ENCODE measurements around the gene TRABD2A.

Gene TRABD2A

DNA sequence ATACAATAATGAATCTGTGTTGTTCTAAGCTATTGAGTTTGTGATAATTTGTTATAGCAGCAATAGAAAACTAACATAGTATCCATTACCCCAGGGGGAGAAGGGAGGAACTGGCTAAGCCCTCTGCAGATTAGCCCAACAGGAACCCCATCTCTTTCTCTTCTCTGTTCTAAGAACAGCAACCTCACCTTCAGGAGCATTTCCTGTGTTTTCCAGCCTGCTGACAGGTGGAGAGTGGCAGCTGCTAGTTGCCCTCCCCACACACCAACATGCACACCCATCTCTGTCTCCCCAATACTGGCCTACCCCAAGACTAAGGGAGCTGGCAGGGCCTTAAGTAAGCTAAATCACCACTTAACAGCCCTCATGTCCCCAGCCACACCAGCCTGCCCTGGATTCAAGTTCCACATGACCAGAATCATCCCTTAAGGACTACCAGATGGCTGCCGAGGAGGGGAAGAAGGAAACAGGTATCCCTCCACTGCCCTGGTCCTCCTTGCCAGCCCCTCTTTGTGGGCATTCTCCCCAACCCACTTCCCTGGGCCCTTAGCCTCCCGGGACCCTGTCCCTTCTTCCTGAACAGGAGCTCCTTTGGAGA lies 52.8 kb downstream of the TRABD2A start:
- Histone ChIP-seq H3K4me3 (no peak overlapping the region), H3K27me3 (no peaks in the 10 kb centered on the region), H3K4me2 (no peak overlapping the region), H3K9me3 (peaks cover 14% of the 10 kb centered on the region; the same call in 1 of the 2 replicates), H3K36me3 (no peaks in the 10 kb centered on the region), H4K20me1 (no peaks in the 10 kb centered on the region), H3K27ac (no peak overlapping the region), H3K9ac (no peak overlapping the region), H3K4me1 (peaks cover 27% of the 10 kb centered on the region)
- no peak for TF ChIP-seq Cebpa-rat (IDR thresholded peaks at IDR 0.05)

DNA sequence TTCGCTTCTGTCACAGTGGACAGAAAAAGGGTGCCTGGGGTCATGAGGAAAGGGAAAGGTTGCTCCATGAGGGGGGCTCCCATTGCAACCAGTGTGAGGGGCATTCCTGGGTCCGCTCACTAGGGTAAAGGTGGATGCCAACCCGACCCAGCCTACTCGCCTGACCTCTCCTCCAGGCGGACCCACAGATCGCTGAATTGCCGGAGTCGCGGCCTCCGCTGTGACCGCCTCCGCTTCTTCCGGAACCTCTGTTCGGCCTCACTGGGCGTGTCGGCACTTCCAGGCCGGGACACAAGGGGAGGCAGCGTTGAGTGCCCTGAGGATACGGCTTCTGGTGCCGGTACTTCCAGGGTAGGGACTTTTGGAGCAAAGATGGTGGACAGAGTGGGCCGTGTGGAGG lies 57.1 kb downstream of the TRABD2A start:
- Histone ChIP-seq H3K4me3 (no peak overlapping the region), H3K4me2 (no peak overlapping the region), H3K4me1 (no peaks in the 10 kb centered on the region), H3K9me3 (peaks cover 5% of the 10 kb centered on the region; the same call in 1 of the 2 replicates), H3K27me3 (no peaks in the 10 kb centered on the region), H3K27ac (no peak overlapping the region), H4K20me1 (no peaks in the 10 kb centered on the region), H3K36me3 (no peaks in the 10 kb centered on the region), H3K9ac (no peak overlapping the region)
- no peak for TF ChIP-seq Cebpa-rat (IDR thresholded peaks at IDR 0.05)

DNA sequence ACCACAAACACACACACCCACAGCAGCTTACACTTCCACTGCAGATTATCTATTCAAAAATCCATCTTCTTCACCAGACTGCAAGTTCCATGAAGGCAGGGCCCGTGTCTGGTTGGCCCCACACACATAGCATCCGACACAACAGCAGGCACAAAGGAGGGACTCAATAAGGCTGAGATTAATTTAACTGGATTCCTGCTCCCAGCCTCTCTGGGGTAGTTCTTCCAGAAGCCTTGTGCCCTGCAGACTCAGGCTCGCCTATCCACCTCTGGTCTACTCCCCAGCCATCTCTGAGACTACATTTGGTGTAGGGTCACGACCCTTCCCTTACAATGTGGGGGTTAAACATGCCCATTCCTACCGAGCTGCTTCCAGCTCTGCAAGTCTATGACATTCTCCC lies 57.7 kb downstream of the TRABD2A start:
- H3K27ac ChIP-seq, result no peak overlapping the region
- no peak overlapping the region for H3K9ac ChIP-seq
- H3K4me3 ChIP-seq, result no peak overlapping the region
- TF ChIP-seq Cebpa-rat (IDR thresholded peaks at IDR 0.05), result no peak
- H3K4me1 ChIP-seq, result no peaks in the 10 kb centered on the region
- H3K27me3 ChIP-seq, result no peaks in the 10 kb centered on the region
- peaks cover 5% of the 10 kb centered on the region; the same call in 1 of the 2 replicates for H3K9me3 ChIP-seq
- no peak overlapping the region for H3K4me2 ChIP-seq
- H3K36me3 ChIP-seq, result no peaks in the 10 kb centered on the region
- no peaks in the 10 kb centered on the region for H4K20me1 ChIP-seq

DNA sequence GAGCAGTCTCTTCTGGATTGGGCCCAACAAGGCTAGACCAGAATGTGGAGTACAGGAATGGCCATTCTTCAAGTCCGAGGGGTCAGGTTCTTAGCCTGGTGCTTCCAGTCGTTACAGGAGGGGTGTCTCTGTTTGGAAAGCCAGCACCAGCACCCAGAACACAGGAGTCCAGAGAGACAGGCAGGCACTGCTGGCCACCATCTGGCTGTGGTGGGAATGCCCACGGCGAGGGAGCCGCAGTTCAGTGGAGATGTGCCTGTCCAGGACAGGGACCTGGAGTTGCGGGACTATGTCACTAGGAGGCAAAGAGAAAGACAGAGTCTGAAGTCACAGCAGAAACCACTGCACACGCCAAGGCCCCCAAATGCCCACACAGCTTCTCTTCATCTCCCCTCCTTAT lies 59.1 kb downstream of the TRABD2A start:
- TF ChIP-seq Cebpa-rat (IDR thresholded peaks at IDR 0.05), result no peak
- Histone ChIP-seq H3K4me3 (no peak overlapping the region), H4K20me1 (no peaks in the 10 kb centered on the region), H3K9me3 (peaks cover 5% of the 10 kb centered on the region; the same call in 1 of the 2 replicates), H3K9ac (no peak overlapping the region), H3K4me2 (no peak overlapping the region), H3K4me1 (no peaks in the 10 kb centered on the region), H3K27me3 (no peaks in the 10 kb centered on the region), H3K27ac (no peak overlapping the region), H3K36me3 (no peaks in the 10 kb centered on the region)

DNA sequence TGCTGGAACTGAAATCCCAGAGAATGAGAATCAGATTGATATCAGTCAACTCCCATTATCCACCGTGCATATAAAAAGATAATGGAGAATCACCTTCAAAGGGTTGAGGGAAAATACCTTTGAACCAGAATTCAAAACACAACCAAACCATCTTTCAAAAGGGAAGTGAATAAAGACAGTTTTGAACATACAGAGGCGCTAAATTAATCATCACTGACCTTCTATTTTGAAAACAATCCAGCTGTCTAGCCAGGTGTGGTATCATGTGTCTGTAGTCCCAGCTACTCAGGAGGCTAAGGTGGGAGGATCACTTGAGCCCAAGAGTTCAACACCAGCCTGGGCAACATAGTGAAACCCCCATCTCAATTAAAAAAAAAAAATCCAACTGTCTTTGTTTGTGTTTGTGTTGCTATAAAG lies 63.6 kb downstream of the TRABD2A start:
- Histone ChIP-seq H3K4me1 (no peaks in the 10 kb centered on the region), H3K27me3 (no peaks in the 10 kb centered on the region), H3K4me2 (no peak overlapping the region), H4K20me1 (no peaks in the 10 kb centered on the region), H3K4me3 (no peak overlapping the region), H3K9ac (no peak overlapping the region), H3K27ac (no peak overlapping the region), H3K9me3 (peaks cover 3% of the 10 kb centered on the region; the same call in 1 of the 2 replicates), H3K36me3 (no peaks in the 10 kb centered on the region)
- TF ChIP-seq Cebpa-rat (IDR thresholded peaks at IDR 0.05), result no peak

DNA sequence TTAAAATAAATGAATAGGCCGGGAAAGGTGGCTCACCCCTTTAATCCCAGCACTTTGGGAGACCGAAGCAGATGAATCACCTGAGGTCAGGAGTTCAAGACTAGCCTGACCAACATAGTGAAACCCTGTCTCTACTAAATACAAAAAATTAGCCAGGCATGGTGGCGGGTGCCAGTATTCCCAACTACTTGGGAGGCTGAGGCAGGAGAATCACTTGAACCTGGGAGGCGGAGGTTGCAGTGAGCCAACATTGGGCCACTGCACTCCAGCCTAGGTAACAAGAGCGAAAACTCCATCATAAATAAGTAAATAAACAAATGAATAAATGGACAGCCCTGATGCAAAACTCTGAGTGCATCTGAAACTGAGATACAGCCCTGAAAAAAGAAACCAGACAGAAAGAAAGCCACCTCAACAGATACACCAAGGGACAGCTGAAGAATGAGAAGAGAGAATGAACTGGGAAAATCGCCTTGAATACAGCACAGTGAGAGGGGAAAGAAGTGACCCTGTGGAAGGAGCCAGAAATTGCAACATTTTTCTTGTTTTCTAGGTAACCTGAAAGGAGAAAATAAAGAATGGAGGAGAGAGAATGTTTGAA lies 64.4 kb downstream of the TRABD2A start:
- Histone ChIP-seq H3K9me3 (peaks cover 3% of the 10 kb centered on the region; the same call in 1 of the 2 replicates), H3K4me3 (no peak overlapping the region), H3K4me1 (no peaks in the 10 kb centered on the region), H4K20me1 (no peaks in the 10 kb centered on the region), H3K9ac (no peak overlapping the region), H3K27me3 (no peaks in the 10 kb centered on the region), H3K27ac (no peak overlapping the region), H3K36me3 (no peaks in the 10 kb centered on the region), H3K4me2 (no peak overlapping the region)
- TF ChIP-seq Cebpa-rat (IDR thresholded peaks at IDR 0.05), result no peak

DNA sequence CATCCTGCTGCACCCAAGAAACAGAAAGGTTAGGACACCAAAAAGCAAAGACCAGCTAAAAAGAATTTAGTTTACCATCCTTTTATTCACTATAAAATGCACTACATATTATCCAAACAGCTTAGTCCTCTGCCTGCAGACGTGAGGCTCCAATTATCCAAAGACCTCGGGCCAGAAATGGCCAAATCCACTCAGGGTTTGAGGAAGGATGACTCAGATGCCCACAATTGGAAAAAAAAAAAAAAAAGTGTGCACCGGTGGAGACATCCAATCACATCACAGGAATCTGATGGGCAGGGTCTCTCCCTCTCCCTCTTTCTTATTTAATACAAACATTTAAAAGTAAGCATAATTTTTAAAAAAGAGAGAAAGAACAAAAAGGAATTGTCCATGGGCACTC lies 65.7 kb downstream of the TRABD2A start:
- H3K4me3 ChIP-seq, result no peak overlapping the region
- no peaks in the 10 kb centered on the region for H3K4me1 ChIP-seq
- no peak overlapping the region for H3K4me2 ChIP-seq
- TF ChIP-seq Cebpa-rat (IDR thresholded peaks at IDR 0.05), result no peak
- H3K27me3 ChIP-seq, result no peaks in the 10 kb centered on the region
- H3K27ac ChIP-seq, result no peak overlapping the region
- no peaks in the 10 kb centered on the region for H4K20me1 ChIP-seq
- H3K9ac ChIP-seq, result no peak overlapping the region
- H3K36me3 ChIP-seq, result no peaks in the 10 kb centered on the region
- H3K9me3 ChIP-seq, result peaks cover 3% of the 10 kb centered on the region; the same call in 1 of the 2 replicates

DNA sequence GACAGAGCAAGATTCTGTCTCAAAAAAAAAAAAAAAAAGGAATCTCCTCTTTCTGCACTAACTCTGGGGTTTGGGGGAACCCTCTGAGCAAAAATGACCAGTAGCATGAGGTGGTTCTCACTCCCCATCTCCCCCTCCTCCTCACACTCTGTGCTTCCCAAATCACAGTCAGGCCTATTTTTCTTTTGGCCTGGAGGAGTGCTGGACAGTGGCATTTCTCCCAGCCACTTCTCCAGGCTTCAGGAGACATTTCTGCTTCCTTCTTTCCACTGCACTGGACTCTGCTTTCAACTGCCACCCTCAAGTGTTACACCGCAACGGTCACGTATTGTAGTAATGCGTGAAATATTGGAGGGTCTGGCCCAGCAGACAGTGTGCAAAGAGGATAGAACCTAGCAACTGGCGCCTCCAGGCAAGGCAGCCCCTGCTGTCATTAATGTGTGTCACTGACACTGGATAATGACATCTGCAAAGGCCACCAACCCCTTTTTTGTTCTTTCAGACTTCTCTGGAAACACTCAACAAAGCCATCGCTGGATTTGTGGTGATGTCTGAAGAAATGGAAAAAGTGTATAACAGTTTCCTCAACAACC lies 68.9 kb downstream of the TRABD2A start:
- Histone ChIP-seq H4K20me1 (no peaks in the 10 kb centered on the region), H3K27me3 (no peaks in the 10 kb centered on the region), H3K27ac (no peak overlapping the region), H3K4me3 (no peak overlapping the region), H3K4me1 (no peaks in the 10 kb centered on the region), H3K9ac (no peak overlapping the region), H3K4me2 (no peak overlapping the region), H3K36me3 (no peaks in the 10 kb centered on the region), H3K9me3 (peaks cover 3% of the 10 kb centered on the region; the same call in 1 of the 2 replicates)
- TF ChIP-seq Cebpa-rat (IDR thresholded peaks at IDR 0.05), result no peak

DNA sequence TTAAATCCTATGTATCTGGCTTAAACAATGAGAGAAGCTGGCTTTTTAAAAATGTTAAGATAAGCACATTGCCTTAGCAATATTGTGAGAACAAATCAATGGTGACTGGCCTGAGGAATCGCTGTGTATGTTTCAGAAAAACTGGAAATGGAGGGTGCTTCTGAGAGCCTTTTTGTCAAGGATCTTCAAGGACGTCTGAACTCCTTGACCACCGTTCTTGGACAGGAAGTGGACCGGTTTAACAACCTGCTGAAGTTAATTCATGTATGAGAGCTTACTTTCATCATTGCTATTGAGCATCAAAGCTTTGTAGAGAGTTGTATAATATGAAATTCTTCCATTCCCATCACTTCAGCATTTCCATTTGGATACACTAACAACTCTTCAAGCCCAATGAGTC lies 72.6 kb downstream of the TRABD2A start:
- no peaks in the 10 kb centered on the region for H3K4me1 ChIP-seq
- no peaks in the 10 kb centered on the region for H3K9me3 ChIP-seq
- no peak overlapping the region for H3K4me2 ChIP-seq
- no peaks in the 10 kb centered on the region for H3K36me3 ChIP-seq
- no peak overlapping the region for H3K9ac ChIP-seq
- H4K20me1 ChIP-seq, result no peaks in the 10 kb centered on the region
- H3K4me3 ChIP-seq, result no peak overlapping the region
- H3K27me3 ChIP-seq, result no peaks in the 10 kb centered on the region
- H3K27ac ChIP-seq, result no peak overlapping the region
- TF ChIP-seq Cebpa-rat (IDR thresholded peaks at IDR 0.05), result no peak

DNA sequence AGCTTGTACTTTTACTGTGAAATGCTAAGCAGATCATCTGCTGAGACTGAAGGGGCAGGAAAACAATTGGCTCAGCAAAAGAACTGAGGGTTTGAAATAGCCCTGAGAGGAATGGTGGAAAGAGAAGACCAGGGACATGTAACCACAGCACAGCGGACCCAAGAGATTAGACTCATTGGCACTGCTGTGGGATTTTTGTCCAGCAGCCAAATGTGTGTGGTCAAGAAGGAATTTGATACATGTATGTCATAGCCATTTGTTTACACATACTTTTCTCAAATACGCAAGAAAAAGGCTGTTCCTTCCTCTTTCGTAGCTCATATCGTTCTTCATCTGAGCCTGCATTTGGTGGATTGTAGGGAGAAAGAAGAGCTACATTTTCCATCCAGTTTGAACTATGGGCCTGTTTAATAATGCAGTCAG lies 73.8 kb downstream of the TRABD2A start:
- H3K4me2 ChIP-seq, result no peak overlapping the region
- H3K4me1 ChIP-seq, result no peaks in the 10 kb centered on the region
- peaks cover 5% of the 10 kb centered on the region for H3K9me3 ChIP-seq
- no peaks in the 10 kb centered on the region for H3K36me3 ChIP-seq
- no peak for TF ChIP-seq Cebpa-rat (IDR thresholded peaks at IDR 0.05)
- no peaks in the 10 kb centered on the region for H3K27me3 ChIP-seq
- no peak overlapping the region for H3K9ac ChIP-seq
- H4K20me1 ChIP-seq, result no peaks in the 10 kb centered on the region
- no peak overlapping the region for H3K27ac ChIP-seq
- no peak overlapping the region for H3K4me3 ChIP-seq
